ENCODE data around the gene PACS1. TPM values are rescaled to one million over a fixed set of nuclear protein-coding genes. Genes with fewer than 3 reads are reported as not detected.
A peak's percentile ranks its signal among the peaks of the same experiment; 100 is the strongest.

The PACS1 gene
- total RNA-seq, 1 donor from 2014 or later: 121 TPM

DNA sequence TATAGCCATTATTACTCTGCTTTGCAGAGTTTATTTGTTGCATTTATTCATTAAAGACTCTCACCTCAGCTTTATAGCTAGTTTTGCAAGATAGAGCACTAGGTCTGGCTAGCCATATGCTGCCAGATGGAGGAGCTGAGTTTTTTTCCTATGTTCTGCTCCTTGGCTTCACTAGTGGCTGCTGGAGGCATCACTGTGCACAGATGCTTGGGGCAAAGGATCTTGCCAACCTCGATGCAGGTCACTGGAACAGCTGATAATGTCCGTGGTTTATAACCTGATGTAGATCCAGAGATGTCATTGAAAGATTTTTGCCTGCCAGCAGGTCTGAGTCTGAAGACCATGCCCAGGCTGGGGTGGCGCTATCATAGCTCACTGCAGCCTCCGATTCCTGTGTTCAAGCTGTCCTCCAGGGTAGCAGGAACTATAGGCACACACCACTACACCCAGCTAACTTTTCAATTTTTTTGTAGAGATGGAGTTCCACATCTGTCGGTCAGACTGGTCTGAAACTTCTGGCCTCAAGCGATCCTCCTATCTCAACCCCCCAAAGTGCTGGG lies 63.2 kb downstream of the PACS1 start:
- Mint-ChIP-seq H3K27ac (no peak overlapping the region), H3K27me3 (no peaks in the 10 kb centered on the region), H3K4me3 (no peak overlapping the region), H3K4me1 (peaks cover 92% of the 10 kb centered on the region), H3K36me3 (ENCODE audit: low read depth) (peaks cover 3% of the 10 kb centered on the region), H3K9me3 (no peaks in the 10 kb centered on the region)
- DNase-seq (no peak), ATAC-seq (ENCODE audit: low read depth) (no peak)
- POLR2A ChIA-PET: interaction anchor here (0.8 to 1.2 kb wide), 5 partner anchors 11 to 635 kb away, joined by 3 to 8 read pairs (median 4); partner anchors contain the start of genes FIBP and MALAT1
- CTCF ChIA-PET: interaction anchor here (1.0 to 5.5 kb wide), 10 partner anchors 13 to 88 kb away, joined by 3 to 59 read pairs (median 5); no protein-coding TSS in a partner anchor
- TF ChIP-seq, protein P1, sequence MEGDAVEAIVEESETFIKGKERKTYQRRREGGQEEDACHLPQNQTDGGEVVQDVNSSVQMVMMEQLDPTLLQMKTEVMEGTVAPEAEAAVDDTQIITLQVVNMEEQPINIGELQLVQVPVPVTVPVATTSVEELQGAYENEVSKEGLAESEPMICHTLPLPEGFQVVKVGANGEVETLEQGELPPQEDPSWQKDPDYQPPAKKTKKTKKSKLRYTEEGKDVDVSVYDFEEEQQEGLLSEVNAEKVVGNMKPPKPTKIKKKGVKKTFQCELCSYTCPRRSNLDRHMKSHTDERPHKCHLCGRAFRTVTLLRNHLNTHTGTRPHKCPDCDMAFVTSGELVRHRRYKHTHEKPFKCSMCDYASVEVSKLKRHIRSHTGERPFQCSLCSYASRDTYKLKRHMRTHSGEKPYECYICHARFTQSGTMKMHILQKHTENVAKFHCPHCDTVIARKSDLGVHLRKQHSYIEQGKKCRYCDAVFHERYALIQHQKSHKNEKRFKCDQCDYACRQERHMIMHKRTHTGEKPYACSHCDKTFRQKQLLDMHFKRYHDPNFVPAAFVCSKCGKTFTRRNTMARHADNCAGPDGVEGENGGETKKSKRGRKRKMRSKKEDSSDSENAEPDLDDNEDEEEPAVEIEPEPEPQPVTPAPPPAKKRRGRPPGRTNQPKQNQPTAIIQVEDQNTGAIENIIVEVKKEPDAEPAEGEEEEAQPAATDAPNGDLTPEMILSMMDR (IDR thresholded peaks at IDR 0.05): no peak
- intact Hi-C loops (cut with micrococcal nuclease): loop anchor here (10.0 kb wide), 1 partner anchor 248 kb away; the partner anchor contains the start of gene FIBP

DNA sequence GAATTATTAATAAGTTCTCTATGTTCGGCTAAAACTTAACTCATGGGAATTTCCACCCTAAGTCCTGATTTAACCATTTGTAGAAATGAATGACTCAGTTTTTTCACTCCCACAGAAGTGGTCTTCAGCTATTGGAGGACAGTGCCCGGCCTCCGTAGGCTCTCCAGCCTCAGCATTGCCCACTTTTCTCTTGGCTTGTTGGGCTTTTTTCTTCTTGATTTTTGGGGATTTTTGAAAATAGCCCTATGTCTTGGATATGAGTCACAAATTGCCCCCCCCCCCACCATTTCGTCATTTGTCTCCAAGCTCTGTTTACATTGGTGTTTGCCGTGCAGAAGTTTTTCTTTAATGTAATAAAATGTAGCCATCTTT lies 66.7 kb downstream of the PACS1 start:
- intact Hi-C loops (cut with micrococcal nuclease): loop anchor here (1.0 to 10.0 kb wide), 2 partner anchors 86 to 252 kb away; partner anchors contain the start of gene FIBP
- ChIA-PET POLR2A (interaction anchor here (0.6 to 2.6 kb wide), 6 partner anchors 26 to 277 kb away, joined by 3 to 19 read pairs (median 8); partner anchors contain the start of genes PACS1 and SF3B2), CTCF (interaction anchor here (0.6 to 5.5 kb wide), 5 partner anchors 36 to 421 kb away, joined by 3 to 59 read pairs (median 4); no protein-coding TSS in a partner anchor)
- H3K4me3 Mint-ChIP-seq: no peak overlapping the region
- no peaks in the 10 kb centered on the region for H3K27me3 Mint-ChIP-seq
- H3K9me3 Mint-ChIP-seq: no peaks in the 10 kb centered on the region
- H3K4me1 Mint-ChIP-seq: peaks cover 84% of the 10 kb centered on the region
- TF ChIP-seq, protein P1 (IDR thresholded peaks at IDR 0.05): no peak
- no peak for ATAC-seq (ENCODE audit: low read depth)
- H3K36me3 Mint-ChIP-seq (ENCODE audit: low read depth): peaks cover 3% of the 10 kb centered on the region
- DNase-seq: no peak
- peak overlapping the region; percentile 47 for H3K27ac Mint-ChIP-seq

DNA sequence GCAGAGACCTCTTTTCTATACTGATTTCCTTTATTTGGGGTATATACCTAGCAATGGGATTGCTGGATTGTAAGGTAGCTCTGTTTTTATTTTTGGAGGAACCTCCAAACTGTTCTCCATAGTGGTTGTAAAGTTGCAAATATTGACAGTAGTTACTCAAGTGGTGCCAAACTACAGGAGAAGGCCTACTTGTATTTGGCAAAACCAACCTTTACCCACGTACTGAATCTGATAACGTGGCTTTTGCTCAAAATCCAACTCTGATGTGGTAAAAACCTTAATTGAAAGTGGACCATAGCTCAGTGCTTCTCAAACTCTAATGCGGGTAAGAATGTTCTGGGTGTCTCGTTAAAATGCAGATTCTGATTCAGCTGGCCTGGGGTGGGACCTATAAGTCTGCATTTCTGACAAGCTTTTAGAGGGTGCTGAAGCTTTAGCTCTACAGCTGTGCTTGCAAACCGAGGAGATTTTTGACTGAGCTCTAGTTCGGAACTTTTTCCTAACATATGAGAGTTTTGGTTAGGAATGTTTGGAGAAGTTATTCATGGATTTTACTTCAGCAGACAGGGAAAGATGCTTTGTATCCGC lies 69.8 kb downstream of the PACS1 start:
- H3K36me3 Mint-ChIP-seq (ENCODE audit: low read depth): peaks cover 5% of the 10 kb centered on the region
- H3K27ac Mint-ChIP-seq: peak overlapping the region; percentile 20
- no peaks in the 10 kb centered on the region for H3K27me3 Mint-ChIP-seq
- H3K9me3 Mint-ChIP-seq: no peaks in the 10 kb centered on the region
- ChIA-PET POLR2A (interaction anchor here (1.1 kb wide), 1 partner anchor 71 kb away, joined by 3 read pairs; no protein-coding TSS in a partner anchor), CTCF (interaction anchor here (1.1 kb wide), 2 partner anchors 69 to 71 kb away, joined by 3 read pairs; no protein-coding TSS in a partner anchor)
- no peak for DNase-seq
- intact Hi-C loops (cut with micrococcal nuclease): loop anchor here (10.0 kb wide), 1 partner anchor 255 kb away; the partner anchor contains the start of gene FIBP
- TF ChIP-seq, protein P1 (IDR thresholded peaks at IDR 0.05): no peak
- ATAC-seq (ENCODE audit: low read depth): no peak
- no peak overlapping the region for H3K4me3 Mint-ChIP-seq
- H3K4me1 Mint-ChIP-seq: peaks cover 82% of the 10 kb centered on the region

DNA sequence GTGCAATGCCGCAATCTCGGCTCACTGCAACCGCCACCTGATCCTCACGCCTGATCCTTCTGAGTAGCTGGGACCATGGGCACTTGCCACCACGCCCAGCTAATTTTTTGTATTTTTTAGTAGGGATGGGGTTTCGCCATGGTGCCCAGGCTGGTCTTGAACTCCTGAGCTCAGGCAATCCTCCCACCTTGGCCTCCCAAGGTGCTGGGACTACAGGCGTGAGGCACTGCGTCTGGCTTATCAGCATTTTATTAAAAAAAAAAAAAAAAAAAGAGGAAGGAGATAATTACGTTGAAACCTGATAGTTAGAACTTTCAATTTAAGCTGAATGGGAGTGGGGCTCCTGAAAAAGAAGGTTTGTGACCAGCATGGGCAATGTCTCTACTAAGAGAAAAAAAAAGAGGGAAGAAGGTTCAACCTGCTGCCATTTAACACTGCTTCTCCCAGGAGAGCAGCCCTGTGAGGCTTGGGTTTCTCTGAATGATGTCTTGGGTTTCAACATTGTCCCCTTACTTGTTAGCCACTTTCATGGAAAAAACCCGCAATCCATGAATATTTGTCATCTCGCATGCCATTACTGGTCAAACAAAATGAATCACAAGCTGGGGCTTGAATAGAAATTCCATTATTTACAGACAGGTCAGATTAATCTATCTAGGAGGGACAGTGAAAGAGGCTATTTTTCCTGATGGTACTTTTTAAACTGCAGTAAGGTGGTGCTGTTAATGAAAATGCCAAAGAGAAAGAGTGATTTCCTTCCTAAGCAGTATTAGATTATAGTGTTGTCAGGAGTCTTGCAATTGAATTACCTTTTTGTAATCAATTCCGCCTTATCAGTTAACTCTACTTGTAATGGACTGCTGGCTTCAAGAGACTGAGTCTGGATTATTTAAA lies 72.5 kb downstream of the PACS1 start:
- no peak for DNase-seq
- H3K9me3 Mint-ChIP-seq: no peaks in the 10 kb centered on the region
- CTCF ChIA-PET: interaction anchor here (1.9 to 2.2 kb wide), 2 partner anchors 75 to 98 kb away, joined by 6 to 7 read pairs; no protein-coding TSS in a partner anchor
- intact Hi-C loops (cut with micrococcal nuclease): no loop called here
- no peak for ATAC-seq (ENCODE audit: low read depth)
- peak overlapping the region; percentile 50 for H3K27ac Mint-ChIP-seq
- no peak overlapping the region for H3K4me3 Mint-ChIP-seq
- peaks cover 12% of the 10 kb centered on the region for H3K36me3 Mint-ChIP-seq (ENCODE audit: low read depth)
- POLR2A ChIA-PET: interaction anchor here (0.5 to 1.2 kb wide), 5 partner anchors 16 to 1256 kb away, joined by 3 to 5 read pairs (median 4); partner anchors contain the start of gene SF3B2
- no peaks in the 10 kb centered on the region for H3K27me3 Mint-ChIP-seq
- TF ChIP-seq, protein P1 (IDR thresholded peaks at IDR 0.05): no peak
- peaks cover 84% of the 10 kb centered on the region for H3K4me1 Mint-ChIP-seq

All from activated B cell treated with CpG ODN at 0.5 μM for 24 hours (primary cell).